Spinal cord (tissue), 10 donors: Measurements from ENCODE around the gene IFI16. TPM values are rescaled to one million over a fixed set of nuclear protein-coding genes. Genes with fewer than 3 reads are reported as not detected.
A peak's percentile ranks its signal among the peaks of the same experiment; 100 is the strongest.

Experiments used
- DNase-seq, 6 donors: peaks; one replicate each; pipeline versions ENCODE4 v3.0.0 to v3.0.0-alpha.2; 2013 to 2015; ENCODE audit warnings: low spot score in 6 of 6, low read depth in 4 of 6
- H3K27ac ChIP-seq: one replicate; pipeline ENCODE4 v1.5.1; 2013; ENCODE audit warnings: low read depth, low read length, control low read depth
- H3K27me3 ChIP-seq: one replicate; pipeline ENCODE4 v1.6.1; 2013; ENCODE audit warnings: low read length; ENCODE audit not compliant: control insufficient read depth, insufficient read depth
- H3K36me3 ChIP-seq: one replicate; pipeline ENCODE4 v1.6.1; 2013; ENCODE audit warnings: low read length; ENCODE audit not compliant: control insufficient read depth, insufficient read depth
- H3K4me1 ChIP-seq: one replicate; pipeline ENCODE4 v1.6.1; 2013; ENCODE audit warnings: low read length; ENCODE audit not compliant: control insufficient read depth, insufficient read depth
- H3K4me3 ChIP-seq: one replicate; pipeline ENCODE4 v1.5.1; 2013; ENCODE audit warnings: low read depth, low read length, control low read depth
- H3K9me3 ChIP-seq: one replicate; pipeline ENCODE4 v1.6.1; 2013; ENCODE audit warnings: low read length; ENCODE audit not compliant: control insufficient read depth, insufficient read depth
- WGBS: methylation state at CpG from one replicate; pipeline ENCODE4 v1.1.5; 2013; ENCODE audit warnings: missing lambda C conversion rate; ENCODE audit not compliant: insufficient coverage; 5-methylcytosine and 5-hydroxymethylcytosine counted together
- polyA plus RNA-seq, 2 donors: library from polyadenylated mRNA; unstranded; fragments of 120-200 nt; gene quantifications; one replicate each; pipeline ENCODE4 v1.2.1, GENCODE V29; 2013; ENCODE audit not compliant: insufficient read length in 2 of 2
- total RNA-seq, 2 donors: library from RNA; depleted of rRNA in 1 of 2; stranded (reverse); fragments of 120-200 nt in 1 of 2; fragments of >200 nt in 1 of 2; gene quantifications; one replicate each; pipeline versions ENCODE4 v1.2.3 to v1.2.4, GENCODE V29; 2013 to 2014
- donor health status: healthy.

IFI16 gene
- total and polyA plus RNA-seq, 4 donors, result 23.9 to 34.7 (median 31.0) TPM

DNA sequence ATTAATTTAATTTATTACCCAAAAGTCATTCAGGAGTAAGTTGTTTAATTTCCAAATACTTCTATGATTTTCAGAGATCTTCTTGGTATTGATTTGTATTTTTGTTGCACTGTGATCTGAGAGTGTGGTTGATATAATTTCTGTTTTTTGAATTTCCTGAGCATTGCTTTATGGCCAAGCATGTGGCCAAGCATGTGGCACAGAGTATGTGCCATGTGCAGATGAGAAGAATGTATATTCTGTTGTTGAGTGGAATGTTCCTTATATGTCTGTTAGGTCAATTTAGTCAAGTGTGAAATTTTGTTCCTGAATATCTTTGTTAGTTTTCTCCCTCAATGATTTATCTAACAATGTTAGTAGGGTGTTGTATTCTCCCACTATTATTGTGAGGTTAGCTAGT, 25.3 kb upstream of the IFI16 start:
- Histone ChIP-seq H3K36me3 (no peaks in the 10 kb centered on the region), H3K4me1 (no peaks in the 10 kb centered on the region), H3K4me3 (no peak overlapping the region), H3K27ac (no peak overlapping the region), H3K27me3 (no peaks in the 10 kb centered on the region), H3K9me3 (no peaks in the 10 kb centered on the region)
- no peak for DNase-seq

DNA sequence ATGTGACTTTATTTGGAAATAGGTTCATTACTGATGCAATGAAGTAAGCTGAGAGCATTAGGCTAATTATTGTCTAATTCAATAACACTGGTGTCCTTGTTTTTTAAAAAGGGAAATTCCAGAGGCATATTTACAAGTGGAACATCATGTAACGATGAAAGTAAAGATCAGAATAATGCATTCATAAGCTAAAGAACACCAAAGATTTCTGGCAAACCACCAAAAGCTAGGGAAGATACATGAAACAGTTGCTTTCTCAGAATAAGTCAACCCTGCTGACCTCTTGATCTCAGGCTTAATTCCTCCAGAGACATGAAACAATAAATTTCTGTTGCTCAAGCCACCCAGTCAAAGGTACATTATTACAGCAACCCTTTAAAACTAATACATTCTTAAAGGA, 20.3 kb upstream of the IFI16 start:
- no peak for DNase-seq
- H3K36me3 ChIP-seq, result no peaks in the 10 kb centered on the region
- H3K27me3 ChIP-seq, result no peaks in the 10 kb centered on the region
- no peak overlapping the region for H3K27ac ChIP-seq
- no peaks in the 10 kb centered on the region for H3K9me3 ChIP-seq
- H3K4me3 ChIP-seq, result no peak overlapping the region
- WGBS, result 100% methylated on average over 1 of the region's 1 CpG
- no peaks in the 10 kb centered on the region for H3K4me1 ChIP-seq

DNA sequence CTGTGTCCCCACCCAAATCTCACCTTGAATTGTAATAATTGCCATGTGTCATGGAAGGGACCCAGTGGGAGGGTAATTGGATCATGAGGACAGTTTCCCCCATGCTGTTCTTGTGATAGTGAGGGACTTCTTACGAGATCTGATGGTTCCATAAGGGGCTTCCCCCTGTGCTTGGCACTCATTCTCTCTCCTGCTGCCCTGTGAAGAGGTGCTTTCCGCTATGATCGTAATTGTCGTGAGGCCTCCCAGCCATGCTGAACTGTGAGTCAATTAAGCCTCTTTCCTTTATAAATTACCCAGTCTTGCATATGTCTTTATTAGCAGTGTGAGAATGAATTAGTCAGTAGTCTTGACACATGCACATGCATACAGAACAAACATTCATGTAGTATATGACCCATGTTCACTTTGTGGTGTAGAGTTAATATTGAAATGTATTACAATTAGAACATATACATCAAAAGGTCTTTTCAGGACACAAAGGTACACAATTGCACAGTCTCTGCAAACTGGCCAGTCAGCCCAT, 16.9 kb upstream of the IFI16 start:
- Histone ChIP-seq H3K4me3 (no peak overlapping the region), H3K36me3 (no peaks in the 10 kb centered on the region), H3K27me3 (no peaks in the 10 kb centered on the region), H3K4me1 (no peaks in the 10 kb centered on the region), H3K9me3 (no peaks in the 10 kb centered on the region), H3K27ac (no peak overlapping the region)
- WGBS, result 80% methylated on average over 1 of the region's 4 CpGs
- DNase-seq, result no peak

DNA sequence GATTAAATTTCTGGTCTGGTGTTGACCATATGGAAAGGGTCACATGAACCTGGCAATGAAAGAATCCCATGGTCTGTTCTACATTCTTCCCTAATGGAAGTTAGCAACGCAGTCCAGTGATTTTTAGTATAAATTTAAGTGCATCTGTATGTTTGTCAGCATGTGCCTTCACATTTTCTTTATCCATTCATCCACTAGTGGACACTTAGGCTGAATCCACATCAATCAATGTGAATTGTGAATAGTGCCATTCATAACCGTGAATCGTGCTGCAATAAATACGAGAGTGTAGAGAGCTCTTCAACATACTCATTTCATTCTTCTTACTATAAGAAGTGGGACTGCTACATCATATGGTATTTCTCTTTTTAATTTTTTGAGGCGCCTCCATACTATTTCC, 12.7 kb upstream of the IFI16 start:
- peak in 1 of 6 donors; percentile 5 for DNase-seq
- peaks cover 2% of the 10 kb centered on the region for H3K4me1 ChIP-seq
- no peak overlapping the region for H3K27ac ChIP-seq
- WGBS, result no CpG with 5 or more reads among the region's 5 CpGs
- no peaks in the 10 kb centered on the region for H3K27me3 ChIP-seq
- no peaks in the 10 kb centered on the region for H3K36me3 ChIP-seq
- H3K4me3 ChIP-seq, result no peak overlapping the region
- no peaks in the 10 kb centered on the region for H3K9me3 ChIP-seq

DNA sequence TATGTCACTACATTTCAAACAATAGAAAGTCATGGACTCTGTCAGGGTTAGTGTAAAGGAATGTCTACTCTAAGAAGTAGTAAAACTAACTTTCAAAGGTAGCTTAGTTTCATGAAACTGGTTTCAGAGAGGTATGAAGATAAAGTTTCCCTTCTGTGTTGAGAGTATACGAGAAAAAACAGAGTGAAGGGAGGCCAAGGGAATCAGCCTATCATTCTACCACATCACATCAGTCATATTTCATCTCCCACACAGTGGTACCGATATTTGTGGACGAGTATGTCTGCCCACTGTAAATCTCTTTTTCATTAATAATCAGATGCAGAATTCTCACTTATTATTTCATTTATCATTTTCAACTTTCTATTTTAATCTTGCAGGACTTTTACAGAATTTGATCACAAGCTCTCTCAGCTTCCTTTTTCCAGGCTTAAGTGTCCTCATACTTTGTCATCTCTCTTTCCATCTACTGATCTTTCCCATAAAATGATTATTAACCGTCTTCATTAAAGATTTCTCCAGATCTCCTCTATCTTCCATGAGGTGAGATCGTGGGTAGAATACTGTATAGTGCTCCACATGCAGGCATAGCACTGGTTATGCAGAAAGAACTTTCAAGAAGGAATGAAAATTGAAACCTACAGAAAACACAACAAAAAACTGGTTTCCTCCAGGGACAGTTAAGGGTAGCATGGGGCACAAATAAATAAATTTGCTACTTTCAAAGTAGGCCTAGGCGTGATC, 11.5 kb upstream of the IFI16 start:
- peaks cover 2% of the 10 kb centered on the region for H3K4me1 ChIP-seq
- no peaks in the 10 kb centered on the region for H3K36me3 ChIP-seq
- H3K27ac ChIP-seq, result peak overlapping the region; percentile 96
- 100% methylated on average over 2 of the region's 6 CpGs for WGBS
- no peak for DNase-seq
- no peaks in the 10 kb centered on the region for H3K9me3 ChIP-seq
- peak overlapping the region; percentile 63 for H3K4me3 ChIP-seq
- H3K27me3 ChIP-seq, result no peaks in the 10 kb centered on the region

DNA sequence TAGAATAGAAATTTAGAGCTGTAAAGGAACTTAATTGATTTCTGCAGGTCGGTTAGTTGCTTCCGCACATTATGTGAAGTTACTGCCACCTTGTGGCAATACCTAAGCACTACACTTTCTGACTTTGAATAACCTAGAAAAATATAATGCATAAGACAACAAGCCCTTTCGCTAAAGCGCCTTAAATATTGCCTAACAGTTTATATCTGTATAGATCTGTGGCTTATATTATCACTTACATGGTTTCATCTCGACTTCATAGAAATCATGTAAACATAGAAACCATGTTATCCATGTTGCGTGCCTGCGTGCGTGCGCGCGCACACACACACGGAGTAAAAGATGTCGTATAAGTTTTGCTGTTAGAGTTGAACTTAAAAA, 10.9 kb upstream of the IFI16 start:
- peak overlapping the region; percentile 63 for H3K4me3 ChIP-seq
- H3K36me3 ChIP-seq, result no peaks in the 10 kb centered on the region
- WGBS, result no CpG with 5 or more reads among the region's 13 CpGs
- peak; percentile 60 to 92 (median 77) for DNase-seq
- H3K27me3 ChIP-seq, result no peaks in the 10 kb centered on the region
- no peaks in the 10 kb centered on the region for H3K9me3 ChIP-seq
- peaks cover 2% of the 10 kb centered on the region for H3K4me1 ChIP-seq
- peak overlapping the region; percentile 96 for H3K27ac ChIP-seq

DNA sequence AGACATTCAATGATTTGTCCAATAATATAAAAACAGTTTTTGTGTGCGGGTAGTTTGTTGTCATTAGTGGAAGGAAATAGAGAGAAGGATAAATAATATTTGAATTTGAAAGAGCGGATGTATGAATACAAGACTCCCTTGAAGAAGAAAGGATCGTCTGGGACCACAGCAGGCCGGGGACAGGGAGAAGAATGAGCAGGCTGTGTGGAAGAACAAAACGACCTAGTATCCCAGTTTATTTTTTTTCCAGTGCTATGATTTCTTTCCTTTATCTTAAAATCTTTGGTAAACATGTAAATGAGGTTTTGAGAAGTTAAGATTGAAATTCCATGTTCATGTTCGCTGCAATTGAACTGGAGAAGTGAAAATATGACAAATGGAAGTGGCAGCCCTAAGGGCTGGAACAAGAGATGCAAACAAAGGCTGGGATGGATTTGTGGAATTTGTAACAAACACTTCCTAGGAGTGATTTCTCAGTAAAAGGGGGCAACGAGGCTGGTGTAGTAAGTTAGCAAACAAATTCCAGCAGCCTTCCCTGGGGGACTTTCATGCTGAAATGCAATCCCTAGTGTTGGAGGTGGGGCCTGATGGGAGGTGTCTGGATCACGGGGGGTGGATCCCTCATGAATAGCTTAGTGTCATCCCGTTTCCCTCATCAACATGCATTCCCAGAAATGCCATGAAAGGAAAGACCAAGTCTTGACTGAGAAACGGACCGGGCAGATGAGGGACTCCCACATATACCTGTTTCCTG, 10.2 kb upstream of the IFI16 start:
- H3K36me3 ChIP-seq, result no peaks in the 10 kb centered on the region
- WGBS, result 5% methylated on average over 7 of the region's 11 CpGs
- no peaks in the 10 kb centered on the region for H3K9me3 ChIP-seq
- DNase-seq, result peak; percentile 63 to 96 (median 78)
- H3K4me1 ChIP-seq, result peaks cover 2% of the 10 kb centered on the region
- H3K4me3 ChIP-seq, result peak overlapping the region; percentile 63
- no peaks in the 10 kb centered on the region for H3K27me3 ChIP-seq
- H3K27ac ChIP-seq, result peak overlapping the region; percentile 96

DNA sequence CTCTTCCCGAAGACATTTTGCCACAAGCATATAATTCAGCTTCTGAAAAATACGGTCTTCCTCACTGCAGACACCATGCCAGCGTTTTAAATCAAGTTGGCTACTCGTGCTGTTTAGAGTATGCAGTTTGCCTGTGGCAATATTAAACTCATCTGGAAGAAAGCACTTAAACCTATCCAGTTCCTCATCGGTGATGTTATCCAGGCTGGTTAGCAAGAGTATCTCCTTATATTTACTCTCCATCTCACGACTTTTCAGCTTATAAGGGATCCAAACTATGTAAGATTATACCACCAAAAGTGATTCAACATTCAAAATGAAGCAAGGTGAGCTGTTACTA, 9.7 kb upstream of the IFI16 start:
- DNase-seq, result no peak
- 0% methylated on average over 4 of the region's 6 CpGs for WGBS
- H3K4me3 ChIP-seq, result peak overlapping the region; percentile 63
- H3K27ac ChIP-seq, result peak overlapping the region; percentile 96
- H3K9me3 ChIP-seq, result no peaks in the 10 kb centered on the region
- peaks cover 2% of the 10 kb centered on the region for H3K4me1 ChIP-seq
- no peaks in the 10 kb centered on the region for H3K27me3 ChIP-seq
- H3K36me3 ChIP-seq, result no peaks in the 10 kb centered on the region

DNA sequence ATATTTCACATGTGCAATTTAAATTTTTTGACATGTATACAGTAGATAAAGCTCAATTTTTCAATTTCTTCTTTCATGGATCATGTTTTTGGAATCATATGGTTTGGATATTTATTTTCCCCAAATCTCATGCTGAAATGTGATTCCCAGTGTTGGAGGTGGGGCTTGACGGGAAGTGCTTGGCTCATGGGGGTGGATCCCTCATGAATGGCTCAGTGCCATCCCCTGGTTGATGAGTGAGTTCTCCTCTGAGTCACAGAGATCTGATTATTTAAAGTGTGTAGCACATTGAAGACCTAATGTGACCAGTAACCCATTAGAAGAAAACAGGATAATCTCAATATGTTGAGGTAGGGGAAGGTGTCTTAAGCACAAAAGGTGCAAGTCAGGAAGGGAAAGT, 9.1 kb upstream of the IFI16 start:
- peaks cover 2% of the 10 kb centered on the region for H3K4me1 ChIP-seq
- H3K4me3 ChIP-seq, result peak overlapping the region; percentile 63
- DNase-seq, result peak; percentile 43 to 91 (median 56)
- 17% methylated on average over 1 of the region's 1 CpG for WGBS
- H3K9me3 ChIP-seq, result no peaks in the 10 kb centered on the region
- H3K27ac ChIP-seq, result peak overlapping the region; percentile 96
- no peaks in the 10 kb centered on the region for H3K36me3 ChIP-seq
- H3K27me3 ChIP-seq, result peaks cover under 1% of the 10 kb centered on the region

DNA sequence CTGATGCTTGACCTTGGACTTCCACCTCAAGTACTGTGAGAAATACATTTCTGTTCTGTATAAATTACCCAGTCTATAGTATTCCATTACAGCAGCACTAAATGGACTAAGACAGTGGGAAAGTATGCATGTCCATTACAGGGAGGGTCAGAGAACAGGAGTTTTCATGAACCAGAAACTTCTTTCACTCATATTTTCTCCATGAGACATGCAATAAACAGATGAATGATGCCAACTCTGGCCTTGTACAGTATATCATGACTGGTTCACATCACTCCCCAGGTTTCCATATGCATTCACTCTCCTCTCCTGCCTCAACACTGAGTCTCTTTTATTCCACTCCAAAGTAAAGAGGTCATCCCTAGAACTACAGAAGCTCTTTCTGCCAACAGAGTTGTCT, 4.5 kb upstream of the IFI16 start:
- H3K36me3 ChIP-seq, result no peaks in the 10 kb centered on the region
- H3K4me1 ChIP-seq, result no peaks in the 10 kb centered on the region
- no peak overlapping the region for H3K4me3 ChIP-seq
- H3K27me3 ChIP-seq, result peaks cover 4% of the 10 kb centered on the region
- H3K27ac ChIP-seq, result no peak overlapping the region
- DNase-seq, result no peak
- no peaks in the 10 kb centered on the region for H3K9me3 ChIP-seq
